Activated CD4-positive, alpha-beta T cell treated with anti-CD3 and anti-CD28 coated beads for 24 hours (primary cell): ENCODE measurements around the gene UBTD2.
A peak's percentile ranks its signal among the peaks of the same experiment; 100 is the strongest.

Experiments
- DNase-seq, 2 donors: peaks; one replicate each; pipeline ENCODE4 v3.0.0-alpha.2; 2020; ENCODE audit warnings: low read depth in 2 of 2

UBTD2 gene

GRCh38 chr5:172194985-172195774 lies 88.4 kb downstream of the UBTD2 start:
- no peak for DNase-seq

DNA sequence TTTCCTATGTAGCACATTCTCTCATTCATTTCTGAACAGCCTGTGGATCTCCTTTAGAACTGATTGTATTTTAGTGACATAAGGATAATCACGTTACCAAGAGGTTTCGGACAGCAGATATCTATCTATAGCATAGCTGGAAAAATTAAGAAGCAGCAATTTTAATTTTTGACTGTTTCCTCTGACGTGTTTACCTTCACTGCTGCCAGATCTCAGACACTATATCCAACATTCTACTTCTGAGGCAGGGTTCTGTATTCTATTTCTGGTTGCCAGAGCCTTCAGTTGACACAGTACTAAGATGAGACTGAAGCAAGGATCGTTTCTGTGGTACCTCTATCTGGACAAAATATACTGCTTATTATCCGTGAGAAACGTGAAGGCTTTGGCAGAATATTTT lies 89.7 kb downstream of the UBTD2 start, which contains the start of gene EFCAB9:
Gene EFCAB9, plus strand, starts transcription at position 301 of the 400 bp plus-strand sequence. Its CDS starts 1 bp downstream, at position 302.
- DNase-seq = no peak

DNA sequence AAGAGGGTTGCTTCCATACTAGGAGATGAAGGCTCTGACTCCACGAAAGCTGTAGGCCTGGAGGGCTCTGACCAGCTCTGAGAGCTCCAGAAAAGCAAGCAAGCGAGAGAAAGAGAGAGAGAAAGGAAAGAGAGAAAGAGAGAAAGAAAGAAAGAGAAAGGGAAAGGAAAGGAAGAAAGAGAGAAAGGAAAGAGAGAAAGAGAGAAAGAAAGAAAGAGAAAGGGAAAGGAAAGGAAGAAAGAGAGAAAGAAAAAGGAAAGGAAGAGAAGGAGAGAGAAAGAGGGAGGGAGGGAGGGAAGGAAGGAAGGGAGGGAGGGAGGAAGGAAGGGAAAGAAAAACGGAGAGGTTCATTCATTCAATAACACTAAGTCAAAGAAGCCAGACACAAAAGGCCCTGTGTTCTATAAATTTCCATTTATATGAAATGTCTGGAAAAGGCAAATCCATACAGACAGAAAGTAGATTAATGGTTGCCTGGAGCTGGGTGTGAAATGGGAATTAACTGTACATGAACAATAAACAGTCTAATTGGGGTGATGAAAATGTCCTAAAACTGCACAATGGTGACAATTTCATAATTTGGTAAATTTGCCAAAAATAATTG lies 93.8 kb downstream of the UBTD2 start:
- DNase-seq = no peak

- no peak for DNase-seq
These were observed 94.5 kb downstream of the UBTD2 start for GRCh38 chr5:172188893-172189692.

DNA sequence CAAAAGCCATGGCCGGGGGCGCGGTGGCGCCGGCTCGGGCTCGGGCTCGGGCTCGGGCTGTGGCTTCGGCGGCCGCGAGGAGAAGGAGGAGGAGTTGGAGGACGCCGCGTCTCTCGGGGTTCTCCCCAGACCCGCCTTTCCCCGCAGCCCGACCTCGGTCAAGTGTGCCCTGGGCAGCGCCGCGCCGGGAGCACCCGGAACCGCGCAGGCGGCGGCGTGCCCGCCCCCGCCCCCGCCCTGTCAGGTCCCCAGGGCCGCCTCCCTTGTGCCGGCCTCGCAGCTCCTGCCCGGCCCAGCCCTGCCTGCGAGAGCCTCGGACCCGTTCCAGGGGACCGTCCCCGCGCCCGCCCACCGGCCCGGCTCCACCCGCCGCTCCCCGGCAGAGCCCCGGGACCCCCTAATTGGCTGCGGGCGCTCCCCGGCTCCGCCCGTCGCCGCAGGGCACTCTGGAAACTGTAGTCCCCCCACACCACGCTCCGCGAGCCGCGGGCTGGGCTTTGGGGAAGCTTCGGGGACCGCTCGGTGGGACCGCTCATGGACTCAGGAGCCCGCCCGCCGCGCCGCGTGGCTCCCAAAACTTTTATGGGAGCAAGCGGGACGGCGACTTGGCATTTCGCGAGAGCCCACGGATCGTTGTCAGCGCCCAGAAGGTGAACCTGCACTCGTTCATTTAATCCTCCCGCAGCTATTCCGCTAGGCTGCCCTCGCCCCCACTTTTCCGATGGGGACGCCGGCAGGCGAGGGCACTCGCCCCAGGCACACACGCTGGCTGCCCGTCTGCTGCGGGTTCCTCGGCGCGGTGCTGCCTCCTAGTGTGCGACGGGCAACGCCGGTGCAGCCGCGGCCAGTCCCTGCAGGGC lies 95.3 kb downstream of the UBTD2 start, which contains the start of gene STK10:
Gene STK10, minus strand, starts transcription at position 192 of the 860 bp plus-strand sequence. Its CDS starts 182 bp downstream, at position 10.
- peak; percentile 80 to 82 for DNase-seq

DNA sequence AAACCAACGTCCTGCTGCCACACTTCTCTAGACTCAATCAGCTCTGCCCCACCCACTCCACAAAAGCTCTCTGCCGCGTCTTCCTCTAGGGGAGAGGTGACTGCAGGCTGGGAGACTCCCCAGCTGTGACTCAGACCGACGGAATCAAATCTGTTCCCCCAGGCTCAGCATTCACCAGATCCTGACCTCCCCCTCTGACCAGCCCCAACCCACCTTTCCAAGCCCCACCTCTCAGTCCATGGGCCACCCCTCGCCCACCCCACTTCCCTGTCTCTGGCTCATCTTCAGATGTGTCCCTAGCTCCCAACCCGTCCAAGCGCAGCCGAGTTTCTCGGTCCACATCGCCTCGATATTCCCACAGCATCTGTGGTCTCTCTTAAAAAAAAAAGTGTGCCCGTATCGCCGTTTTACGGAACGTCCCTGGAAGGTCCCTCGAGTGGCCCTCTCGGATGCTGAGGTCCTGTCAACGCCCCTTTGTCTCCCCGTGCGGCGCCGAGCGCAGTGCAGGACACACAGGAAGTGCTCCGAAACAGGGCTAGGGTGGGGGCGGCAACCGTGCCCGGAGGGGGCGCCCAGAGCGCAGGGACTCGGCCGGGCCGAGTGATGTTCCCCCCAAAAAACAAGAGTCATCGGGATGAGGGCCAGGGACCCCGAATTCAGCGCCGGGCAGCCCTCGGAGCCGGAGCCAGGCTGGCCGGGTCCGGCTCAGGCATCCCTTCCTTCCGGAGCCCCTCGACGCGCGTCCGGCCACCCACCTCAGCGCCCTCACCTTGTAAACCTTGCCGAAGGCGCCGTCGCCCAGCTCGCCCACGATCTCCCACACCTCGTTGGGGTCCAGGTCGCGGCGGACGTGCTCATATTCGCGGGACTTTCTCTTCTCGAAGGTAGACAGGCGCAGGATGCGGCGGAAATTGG lies 96.2 kb downstream of the UBTD2 start:
- peak in 1 of 2 donors; percentile 58 for DNase-seq

DNA sequence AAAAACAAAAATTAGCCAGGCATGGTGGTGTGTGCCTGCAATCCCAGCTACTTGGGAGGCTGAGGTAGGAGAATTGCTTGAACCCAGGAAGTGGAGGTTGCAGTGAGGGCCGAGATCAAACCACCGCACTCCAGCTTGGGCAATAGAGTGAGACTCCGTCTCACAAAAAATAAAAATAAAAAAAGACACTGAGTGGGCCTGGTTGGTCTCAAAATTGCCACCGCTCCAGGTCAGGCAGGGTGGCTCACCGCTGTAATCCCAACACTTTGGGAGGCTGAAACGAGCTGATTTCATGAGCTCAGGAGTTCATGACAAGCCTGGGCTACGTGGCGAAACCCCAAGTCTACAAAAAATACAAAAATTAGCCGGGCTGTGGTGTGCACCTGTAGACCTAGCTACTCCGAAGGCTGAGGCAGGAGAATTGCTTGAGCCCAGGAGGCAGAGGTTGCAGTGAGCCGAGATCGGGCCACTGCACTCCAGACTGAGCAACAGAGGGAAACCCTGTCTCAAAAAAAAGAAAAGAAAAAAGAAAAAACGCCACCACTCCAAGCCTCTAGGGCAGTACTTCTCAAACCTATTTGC lies 97.4 kb downstream of the UBTD2 start:
- no peak for DNase-seq

DNA sequence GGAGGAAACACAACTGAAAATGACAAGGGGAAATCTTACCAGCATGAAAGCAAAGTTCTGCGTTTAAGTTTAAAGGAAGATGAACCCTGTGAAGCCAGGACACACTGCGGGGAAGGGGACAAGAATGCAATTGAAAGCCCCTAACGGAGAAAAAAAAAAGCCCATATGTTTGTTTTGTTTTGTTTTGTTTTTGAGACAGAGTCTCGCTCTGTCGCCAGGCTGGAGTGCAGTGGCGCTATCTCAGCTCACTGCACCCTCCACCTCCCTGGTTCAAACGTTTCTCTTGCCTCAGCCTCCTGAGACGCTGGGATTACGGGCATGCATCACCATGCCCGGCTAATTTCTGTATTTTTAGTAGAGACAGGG lies 98.5 kb downstream of the UBTD2 start:
- no peak for DNase-seq

DNA sequence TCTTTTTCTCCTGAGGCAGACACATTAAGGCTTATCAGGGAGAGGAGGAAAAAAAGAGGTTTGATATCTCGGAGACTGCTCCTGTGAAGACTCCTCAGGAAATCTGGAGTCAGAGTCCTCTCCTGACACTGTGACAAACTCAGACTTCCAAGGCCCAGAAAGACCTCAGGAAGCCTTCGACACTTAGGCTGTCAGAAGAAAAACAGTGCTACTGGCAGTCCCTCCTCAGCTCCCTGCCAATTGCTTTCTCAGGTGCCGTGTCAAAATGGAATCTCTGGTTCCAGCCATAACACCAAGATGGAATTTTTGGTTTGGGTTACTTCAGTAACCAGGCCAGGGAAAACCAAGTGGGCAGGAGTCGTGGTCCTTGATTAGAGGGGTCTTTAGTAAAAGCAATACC lies 99.7 kb downstream of the UBTD2 start:
- no peak for DNase-seq

DNA sequence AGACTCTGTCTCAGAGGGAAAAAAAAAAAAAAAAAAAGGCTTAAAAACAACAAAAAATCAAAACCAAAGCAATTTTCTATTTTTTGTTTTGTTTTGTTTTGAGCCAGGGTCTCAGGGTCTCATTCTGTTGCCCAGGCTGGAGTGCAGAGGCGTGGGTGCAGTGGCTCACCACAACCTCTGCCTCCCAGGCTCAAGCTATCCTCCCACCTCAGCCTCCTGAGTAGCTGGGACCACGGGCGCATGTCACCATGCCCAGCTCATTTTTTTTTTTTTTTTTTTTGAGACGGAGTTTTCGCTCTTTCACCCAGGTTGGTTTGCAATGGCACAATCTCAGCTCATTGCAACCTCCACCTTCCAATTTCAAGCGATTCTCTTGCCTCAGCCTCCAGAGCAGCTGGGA lies 101.3 kb downstream of the UBTD2 start:
- DNase-seq = no peak

- no peak for DNase-seq
These were observed 102.6 kb downstream of the UBTD2 start for GRCh38 chr5:172180936-172181335.

- no peak for DNase-seq
These were observed 104.3 kb downstream of the UBTD2 start for GRCh38 chr5:172178991-172179989.

DNA sequence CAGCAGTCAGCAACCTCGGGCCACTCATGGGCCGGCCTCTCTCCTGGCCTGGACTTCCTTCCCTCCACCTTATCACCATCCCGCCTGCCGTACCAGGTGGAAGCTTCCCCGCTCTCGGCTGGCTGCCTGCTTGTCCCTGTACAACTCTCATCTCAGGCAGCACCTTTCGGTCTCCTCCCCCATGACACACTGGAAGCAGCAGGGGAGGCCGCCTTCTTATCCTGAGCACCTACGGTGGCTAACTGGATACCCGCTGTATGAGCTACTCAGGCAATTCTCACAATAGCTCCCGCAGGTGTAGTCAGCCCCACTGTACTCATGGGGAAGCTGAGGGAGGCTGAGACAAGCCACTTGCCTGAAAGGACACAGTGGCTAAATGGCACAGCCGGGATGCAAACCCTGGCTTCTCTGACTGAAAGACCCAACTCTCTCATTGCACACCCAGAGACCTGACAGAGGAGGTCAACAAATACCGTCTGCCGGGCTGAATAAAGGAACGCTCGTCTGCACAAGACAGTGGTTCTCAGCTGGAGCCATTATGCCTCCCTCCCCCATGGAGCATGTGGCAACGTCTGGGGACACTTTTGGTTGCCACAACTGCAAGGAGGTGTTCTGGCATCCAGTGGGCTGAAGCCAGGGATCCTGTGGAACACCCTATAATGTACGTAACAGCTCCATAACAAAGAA lies 105.1 kb downstream of the UBTD2 start:
- DNase-seq = no peak

- no peak for DNase-seq
These were observed 106.4 kb downstream of the UBTD2 start for GRCh38 chr5:172177176-172177575.

DNA sequence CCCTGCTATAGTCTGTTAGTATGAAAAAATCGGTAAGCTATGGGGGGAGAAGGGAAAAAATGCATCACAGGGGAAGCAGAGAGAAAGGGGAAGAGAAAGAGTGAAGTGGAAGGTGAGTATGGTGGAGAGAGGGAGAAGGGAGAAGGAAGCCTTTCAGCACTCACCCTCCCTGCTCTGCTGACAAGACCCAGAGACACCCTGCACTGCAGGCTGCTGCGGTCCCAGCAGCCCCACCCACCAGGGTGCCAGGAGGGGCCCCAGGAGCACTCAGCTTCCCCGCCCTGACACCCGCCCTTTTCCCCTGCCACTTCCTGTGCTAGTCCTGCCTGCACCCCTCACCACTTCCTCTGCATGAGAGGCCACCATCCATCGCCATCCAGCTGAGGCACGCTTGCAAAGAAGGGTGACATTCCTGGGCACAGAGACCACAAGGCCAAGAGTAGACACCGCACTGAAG lies 108.3 kb downstream of the UBTD2 start:
- DNase-seq = peak; percentile 80 to 84

- DNase-seq = peak in 1 of 2 donors; percentile 73
These were observed 109.9 kb downstream of the UBTD2 start for GRCh38 chr5:172173564-172174153.

- no peak for DNase-seq
These were observed 110.5 kb downstream of the UBTD2 start for GRCh38 chr5:172172912-172173563.
